K562 (cell line): ENCODE results near the gene MYO18A. TPM values are rescaled to one million over a fixed set of nuclear protein-coding genes. Genes with fewer than 3 reads are reported as not detected.

Experiments used
- ARID3B ChIP-seq: fragments of 250-450 bp; sonication (Bioruptor Pico); IDR thresholded peaks from 2 replicates; pipeline ENCODE4 v1.4.0; 2020; ENCODE audit warnings: borderline replicate concordance
- BHLHE40 ChIP-seq: IDR thresholded peaks from 2 replicates; pipeline ENCODE4 v1.6.1; 2011; ENCODE audit warnings: low read length, improper control_type of control experiment
- BMI1 ChIP-seq: fragments of 150-350 bp; IDR thresholded peaks from 2 replicates; pipeline ENCODE4 v1.6.1; 2014; ENCODE audit warnings: low read length
- CTCF ChIP-seq, 3 experiments: IDR thresholded peaks in 2 of 3; conservative IDR thresholded peaks in 1 of 3; 2 replicates each; pipeline ENCODE4 v1.5.1; 2011 to 2012; ENCODE audit warnings: low read length in 3 of 3, mild to moderate bottlenecking in 3 of 3, control low read depth in 2 of 3, improper control_type of control experiment in 1 of 3, inconsistent platforms in 1 of 3, low read depth in 1 of 3, mixed read lengths in 1 of 3, moderate library complexity in 1 of 3; ENCODE audit not compliant: insufficient read depth in 2 of 3
- DACH1 ChIP-seq: fragments of 450-650 bp; IDR thresholded peaks from 2 replicates; pipeline ENCODE4 v1.6.1; 2018; ENCODE audit not compliant: partially characterized antibody
- DMBX1 ChIP-seq: fragments of 250-450 bp; sonication (Bioruptor Pico); IDR thresholded peaks from 2 replicates; pipeline ENCODE4 v1.8.0; 2022; ENCODE audit warnings: inconsistent platforms, mild to moderate bottlenecking, moderate library complexity, borderline replicate concordance
- ESRRA ChIP-seq: fragments of 450-650 bp; IDR thresholded peaks from 2 replicates; pipeline ENCODE4 v1.6.1; 2014; ENCODE audit warnings: low read depth, mild to moderate bottlenecking, moderate library complexity, borderline replicate concordance
- FOXM1 ChIP-seq, 2 experiments: fragments of 450-650 bp in 1 of 2; sonication (generic) in 1 of 2; formaldehyde crosslinking in 1 of 2; IDR thresholded peaks; 2 replicates each; pipeline versions ENCODE4 v1.6.1 to v1.9.0; 2017 to 2022; ENCODE audit warnings: low read depth in 2 of 2, mild to moderate bottlenecking in 2 of 2, missing genetic modification reagents in 1 of 2, moderate library complexity in 1 of 2
- GATAD2A ChIP-seq: fragments of 450-650 bp; IDR thresholded peaks from 2 replicates; pipeline ENCODE4 v1.6.1; 2017
- HMGN3 ChIP-seq: IDR thresholded peaks from 2 replicates; pipeline ENCODE4 v1.6.1; 2011; ENCODE audit warnings: borderline replicate concordance, low read depth, mild to moderate bottlenecking, mixed read lengths, low read length; ENCODE audit not compliant: insufficient read length; ENCODE audit errors: extremely low read depth
- LCOR ChIP-seq: sonication (generic); formaldehyde crosslinking; IDR thresholded peaks from 2 replicates; pipeline ENCODE4 v1.8.0; 2022; ENCODE audit warnings: mild to moderate bottlenecking, missing genetic modification reagents
- MAFK ChIP-seq: IDR thresholded peaks from 2 replicates; pipeline ENCODE4 v1.6.1; 2011; ENCODE audit warnings: low read length, improper control_type of control experiment
- MCM3 ChIP-seq: fragments of 450-650 bp; IDR thresholded peaks from 2 replicates; pipeline ENCODE4 v1.6.1; 2016
- MTA2 ChIP-seq: fragments of 450-650 bp; IDR thresholded peaks from 2 replicates; pipeline ENCODE4 v1.6.1; 2016; ENCODE audit warnings: low read depth
- PATZ1 ChIP-seq: fragments of 250-450 bp; sonication (Bioruptor Pico); IDR thresholded peaks from 2 replicates; pipeline ENCODE4 v1.5.0; 2020; ENCODE audit warnings: mild to moderate bottlenecking, borderline replicate concordance
- SP1 ChIP-seq: sonication (generic); formaldehyde crosslinking; IDR thresholded peaks from 2 replicates; pipeline ENCODE4 v1.8.1; 2022; ENCODE audit warnings: mild to moderate bottlenecking, missing genetic modification reagents
- ZBTB26 ChIP-seq: fragments of 450-650 bp; formaldehyde crosslinking; IDR thresholded peaks from 2 replicates; pipeline ENCODE4 v1.4.0; 2022; ENCODE audit warnings: missing genetic modification characterization
- ZFP36 ChIP-seq: fragments of 150-350 bp; IDR thresholded peaks from 2 replicates; pipeline ENCODE4 v1.6.1; 2018; ENCODE audit warnings: low read length, low read depth; ENCODE audit not compliant: partially characterized antibody
- ZFX ChIP-seq: sonication (generic); formaldehyde crosslinking; IDR thresholded peaks from 2 replicates; pipeline ENCODE4 v1.8.0; 2022; ENCODE audit warnings: mild to moderate bottlenecking, missing genetic modification reagents, moderate library complexity
- ZKSCAN8 ChIP-seq: fragments of 200-800 bp; sonication (Bioruptor generic); IDR thresholded peaks from 2 replicates; pipeline ENCODE4 v1.6.1; 2016; ENCODE audit warnings: missing genetic modification characterization, missing compliant biosample characterization
- ZNF644 ChIP-seq: fragments of 200-800 bp; sonication (Bioruptor generic); IDR thresholded peaks from 2 replicates; pipeline ENCODE4 v1.6.1; 2016; ENCODE audit warnings: low read depth, missing genetic modification characterization, missing compliant biosample characterization
- ZSCAN32 ChIP-seq: fragments of 450-650 bp; formaldehyde crosslinking; IDR thresholded peaks from 2 replicates; pipeline ENCODE4 v1.4.0; 2020; ENCODE audit warnings: mild to moderate bottlenecking, moderate library complexity
- polyA plus RNA-seq, 8 experiments: library from polyadenylated mRNA; depleted of rRNA in 4 of 8; stranded (reverse) in 5 of 8; unstranded in 3 of 8; fragments of >200 nt; fragmentation: Nextera tagmentation in 2 of 8; fragmentation: Illumina TruSeq in 1 of 8; extraction: Ambion mirVana in 2 of 8; extraction: Trizol in 1 of 8; gene quantifications; 2 replicates each; pipeline versions ENCODE4 v1.2.1 to v1.2.3, GENCODE V29; 2011 to 2014; ENCODE audit warnings: inconsistent platforms in 1 of 8, missing spikeins in 1 of 8
- total RNA-seq, 7 experiments: library from RNA; depleted of rRNA in 6 of 7; stranded (reverse); fragments of >200 nt in 6 of 7; fragmentation: Illumina TruSeq in 2 of 7; extraction: Trizol in 2 of 7; gene quantifications; 2 replicates each; pipeline versions ENCODE4 v1.2.1 to v1.2.3, GENCODE V29; 2011 to 2021; ENCODE audit warnings: low replicate concordance in 1 of 7

The MYO18A gene
- total and polyA plus RNA-seq, 9 of the 15 experiments (the other 6 are each of a cell fraction or from before 2014, with no cell fraction given) = 2.5 to 65.4 (median 17.1) TPM

- TF ChIP-seq HMGN3 (peak; percentile 86), ZFX (CRISPR knock-in tag) (peak; percentile 55), BMI1 (no peak), PATZ1 (CRISPR knock-in tag) (no peak), ZFP36 (peak; percentile 99), ZKSCAN8 (CRISPR knock-in tag) (peak; percentile 89), CTCF (IDR thresholded peaks at IDR 0.05 in 2 of 3, conservative IDR thresholded peaks at IDR 0.05 in 1 of 3; ENCODE audit: insufficient read depth in 2 of 3, low read depth in 1 of 3, low read length in 3 of 3) (peak; percentile 95 to 99 (median 98)), LCOR (no peak), ZBTB26 (CRISPR knock-in tag) (no peak), FOXM1 (IDR thresholded peaks at IDR 0.05; ENCODE audit: low read depth) (no peak), FOXM1 (CRISPR knock-in tag; IDR thresholded peaks at IDR 0.05; ENCODE audit: low read depth) (no peak), GATAD2A (0 out of 2 replicates have a peak, but pooled peaks have one; percentile 46), ZSCAN32 (CRISPR knock-in tag) (no peak), ARID3B (CRISPR knock-in tag) (no peak), SP1 (peak; percentile 78), ESRRA (peak; percentile 65; the same call in 1 of the 2 replicates), DACH1 (no peak), MCM3 (no peak), DMBX1 (CRISPR knock-in tag) (no peak), MTA2 (no peak), MAFK (no peak), BHLHE40 (peak; percentile 61; the same call in 1 of the 2 replicates), ZNF644 (tag) (no peak)
Measured at GRCh38 chr17:29148790-29149430, 31.3 kb downstream of the MYO18A start (continued).
